NCI-H69 (cell line): ENCODE measurements around the gene PKP4.
"Not testable (repeated sequence)": the region's sequence is repeated elsewhere in the genome, so short reads cannot be mapped to it uniquely, and the experiment has no call there.

ENCODE experiments used
- DNase-seq: peaks from one replicate; lab custom pipeline; 2025; lab: John Stamatoyannopoulos, UW

The PKP4 gene, protein sequence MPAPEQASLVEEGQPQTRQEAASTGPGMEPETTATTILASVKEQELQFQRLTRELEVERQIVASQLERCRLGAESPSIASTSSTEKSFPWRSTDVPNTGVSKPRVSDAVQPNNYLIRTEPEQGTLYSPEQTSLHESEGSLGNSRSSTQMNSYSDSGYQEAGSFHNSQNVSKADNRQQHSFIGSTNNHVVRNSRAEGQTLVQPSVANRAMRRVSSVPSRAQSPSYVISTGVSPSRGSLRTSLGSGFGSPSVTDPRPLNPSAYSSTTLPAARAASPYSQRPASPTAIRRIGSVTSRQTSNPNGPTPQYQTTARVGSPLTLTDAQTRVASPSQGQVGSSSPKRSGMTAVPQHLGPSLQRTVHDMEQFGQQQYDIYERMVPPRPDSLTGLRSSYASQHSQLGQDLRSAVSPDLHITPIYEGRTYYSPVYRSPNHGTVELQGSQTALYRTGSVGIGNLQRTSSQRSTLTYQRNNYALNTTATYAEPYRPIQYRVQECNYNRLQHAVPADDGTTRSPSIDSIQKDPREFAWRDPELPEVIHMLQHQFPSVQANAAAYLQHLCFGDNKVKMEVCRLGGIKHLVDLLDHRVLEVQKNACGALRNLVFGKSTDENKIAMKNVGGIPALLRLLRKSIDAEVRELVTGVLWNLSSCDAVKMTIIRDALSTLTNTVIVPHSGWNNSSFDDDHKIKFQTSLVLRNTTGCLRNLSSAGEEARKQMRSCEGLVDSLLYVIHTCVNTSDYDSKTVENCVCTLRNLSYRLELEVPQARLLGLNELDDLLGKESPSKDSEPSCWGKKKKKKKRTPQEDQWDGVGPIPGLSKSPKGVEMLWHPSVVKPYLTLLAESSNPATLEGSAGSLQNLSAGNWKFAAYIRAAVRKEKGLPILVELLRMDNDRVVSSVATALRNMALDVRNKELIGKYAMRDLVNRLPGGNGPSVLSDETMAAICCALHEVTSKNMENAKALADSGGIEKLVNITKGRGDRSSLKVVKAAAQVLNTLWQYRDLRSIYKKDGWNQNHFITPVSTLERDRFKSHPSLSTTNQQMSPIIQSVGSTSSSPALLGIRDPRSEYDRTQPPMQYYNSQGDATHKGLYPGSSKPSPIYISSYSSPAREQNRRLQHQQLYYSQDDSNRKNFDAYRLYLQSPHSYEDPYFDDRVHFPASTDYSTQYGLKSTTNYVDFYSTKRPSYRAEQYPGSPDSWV

DNA sequence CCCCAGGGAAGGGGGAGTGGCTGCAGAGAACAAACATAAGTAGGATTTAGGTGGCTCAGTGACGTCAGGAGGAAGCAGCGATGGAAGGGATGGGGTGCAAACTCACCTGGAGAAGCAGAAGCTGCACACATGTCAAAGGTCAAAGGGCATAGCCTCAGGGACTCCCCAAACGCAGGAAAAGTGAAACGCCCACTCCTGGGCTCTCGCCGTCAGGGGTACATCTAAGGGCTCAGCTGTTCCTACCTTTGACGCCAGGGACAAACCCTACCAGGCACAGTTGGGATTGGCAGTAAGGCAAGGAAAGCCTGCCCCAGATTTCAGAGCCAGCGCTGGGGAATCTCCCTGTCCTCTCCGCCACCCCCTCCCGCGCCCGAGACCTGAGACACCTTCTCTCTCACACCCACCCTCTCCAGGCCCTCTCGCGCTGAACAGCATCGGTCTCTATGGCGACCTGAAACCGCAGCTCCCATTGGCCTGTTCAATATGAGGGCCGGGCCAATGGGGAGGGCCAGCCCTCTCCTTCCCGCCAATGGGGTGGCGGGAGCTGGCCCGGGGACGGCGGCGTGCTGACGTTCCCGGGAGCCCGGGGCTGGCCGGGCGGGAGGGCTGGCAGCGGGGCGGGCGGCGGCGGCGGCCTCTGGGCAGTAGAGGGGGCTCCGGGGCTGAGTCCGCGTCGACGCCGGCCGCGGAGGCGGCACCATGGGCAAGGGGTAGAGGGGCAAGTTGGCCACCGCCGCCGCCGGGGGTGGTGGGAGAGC lies at the start of gene PKP4, which contains the start of gene CCDC148:
Gene PKP4 (plus strand): TSS at position 644 of the 758 bp plus-strand sequence. CDS start 76,233 bp downstream, outside the sequence.
Gene CCDC148 (minus strand): TSS at position 445 of the 758 bp plus-strand sequence. CDS start 314 bp downstream, at position 131.
- peak; percentile 96 for DNase-seq

DNA sequence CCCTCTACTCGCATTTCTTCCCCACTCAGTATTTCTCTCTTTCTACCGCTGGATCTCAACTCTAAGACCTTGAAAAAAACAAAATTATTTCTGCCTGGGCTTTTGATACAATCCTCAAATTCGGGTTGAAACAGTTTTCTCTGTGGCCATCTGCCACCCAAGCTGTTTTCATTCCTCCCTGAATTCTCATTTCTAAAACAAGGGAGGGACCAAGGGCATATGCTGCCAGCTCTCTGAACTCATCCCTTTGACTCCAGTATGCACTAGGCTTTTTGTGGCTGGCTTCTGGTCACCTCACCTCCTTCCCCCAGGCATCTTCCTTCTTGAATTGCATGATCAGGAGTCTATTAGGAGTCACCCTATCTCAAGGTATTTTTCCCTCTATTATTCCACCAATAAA lies 49.7 kb upstream of the PKP4 start:
- peak; percentile 37 for DNase-seq

DNA sequence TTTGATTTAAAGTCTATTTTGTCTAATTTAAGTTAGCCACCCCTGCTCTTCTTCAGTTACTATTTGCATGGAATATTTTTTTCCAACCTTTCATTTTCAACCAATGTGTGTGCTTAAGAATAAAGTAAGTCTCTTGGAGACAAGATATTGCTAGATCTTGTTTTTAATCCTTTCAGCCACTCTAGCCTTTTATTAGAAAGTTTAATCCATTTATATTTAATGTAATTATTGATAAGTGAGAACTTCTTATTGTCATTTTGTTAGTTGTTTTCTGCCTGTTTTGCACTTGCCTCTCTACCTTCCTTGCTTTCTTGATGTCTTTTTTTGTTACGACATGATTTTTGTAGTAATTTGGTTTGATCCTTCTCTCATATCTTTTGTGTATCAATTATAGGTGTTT lies 46.6 kb upstream of the PKP4 start:
- no peak for DNase-seq

DNA sequence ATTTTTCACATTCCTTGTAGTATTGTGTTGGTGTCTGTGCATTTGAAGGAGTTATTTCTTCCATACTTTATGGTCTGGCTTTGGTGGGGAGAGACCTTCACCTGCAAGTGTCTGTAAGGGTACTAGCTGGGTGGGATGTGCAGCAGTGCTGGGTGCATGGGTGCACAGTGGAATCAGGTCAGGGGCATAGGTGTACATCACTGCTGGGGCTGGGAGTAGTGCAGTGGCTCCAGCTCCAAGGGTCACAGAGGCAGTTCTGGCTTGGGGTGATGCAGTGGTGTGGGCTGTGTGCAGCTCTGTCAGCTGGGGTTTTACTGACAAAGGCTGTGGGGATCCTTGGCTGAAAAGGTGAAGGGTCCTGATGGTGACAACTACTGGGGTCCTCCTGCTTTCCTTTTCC lies 45.0 kb upstream of the PKP4 start:
- DNase-seq, result no peak

DNA sequence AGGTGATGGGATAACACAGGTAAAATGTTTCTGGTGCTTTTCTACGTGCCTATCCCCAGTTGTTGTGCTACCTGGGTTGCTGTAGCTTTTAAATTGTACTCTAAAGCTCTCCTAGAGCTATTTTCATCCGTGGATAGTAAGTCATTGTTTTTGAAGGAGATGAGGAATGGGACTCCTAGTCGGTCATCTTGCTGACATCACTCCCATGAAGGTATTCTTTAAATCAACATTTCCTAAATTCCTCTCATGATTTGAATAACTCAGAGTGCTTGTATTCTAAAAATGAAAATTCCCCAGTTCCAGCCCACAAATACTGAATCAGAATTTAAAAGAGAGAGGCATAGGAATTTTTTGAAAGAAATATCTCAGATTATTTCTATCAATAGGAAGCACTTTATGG lies 44.5 kb upstream of the PKP4 start:
- no peak for DNase-seq

DNA sequence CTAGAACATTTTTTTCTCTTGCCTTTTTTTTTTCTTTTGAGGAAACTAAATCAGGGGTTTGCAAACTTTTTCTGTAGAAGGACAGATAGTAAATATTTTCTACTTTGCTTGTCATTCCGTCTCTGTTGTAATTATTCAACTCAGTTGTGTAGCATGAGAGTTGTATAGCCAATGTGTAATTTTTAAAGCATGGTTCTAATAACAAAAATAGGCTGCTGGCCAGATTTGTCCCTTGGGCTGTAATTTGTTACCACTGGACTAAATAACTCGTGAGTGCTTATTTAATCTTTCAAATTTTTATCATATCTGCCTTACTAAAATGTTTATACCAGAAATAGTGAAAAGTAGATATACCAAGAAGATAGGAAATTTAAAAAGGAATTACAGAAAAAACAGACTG lies 43.2 kb upstream of the PKP4 start:
- DNase-seq, result no peak

DNA sequence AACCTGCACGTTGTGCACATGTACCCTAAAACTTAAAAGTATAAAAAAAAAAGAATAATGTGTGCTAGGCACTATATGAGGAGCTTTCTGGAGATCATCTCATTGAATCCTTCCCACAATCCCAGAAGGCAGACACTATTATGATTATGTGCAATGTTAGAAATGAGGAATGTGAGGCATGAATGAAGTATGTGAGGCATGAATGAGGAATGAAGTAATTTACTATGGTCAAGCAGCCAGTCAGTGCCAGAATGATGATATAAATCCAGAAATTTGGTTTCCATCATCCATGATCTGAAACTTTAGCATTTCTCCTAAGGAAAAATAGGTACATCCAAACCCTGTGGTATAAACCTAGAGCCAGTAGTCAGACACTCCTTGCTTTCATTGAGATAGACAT lies 42.2 kb upstream of the PKP4 start:
- DNase-seq, result no peak

DNA sequence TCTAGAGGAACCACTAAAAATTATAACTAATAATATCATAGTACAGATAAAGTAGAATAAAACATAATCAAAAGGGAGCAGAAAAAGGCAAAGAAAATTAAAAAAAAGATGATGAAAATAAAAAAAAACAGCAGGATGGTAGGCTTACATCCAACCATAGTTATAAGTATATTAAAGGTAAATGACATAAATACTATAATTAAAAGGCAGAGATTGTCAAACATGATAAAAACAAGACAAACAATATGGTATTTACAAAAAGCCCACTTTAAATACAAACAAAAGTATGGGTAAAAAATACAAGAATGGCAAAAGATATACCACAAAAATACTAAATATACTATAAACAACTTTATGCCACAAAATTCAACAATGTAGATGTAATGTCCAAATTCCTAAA lies 24.6 kb upstream of the PKP4 start:
- DNase-seq, result no peak

DNA sequence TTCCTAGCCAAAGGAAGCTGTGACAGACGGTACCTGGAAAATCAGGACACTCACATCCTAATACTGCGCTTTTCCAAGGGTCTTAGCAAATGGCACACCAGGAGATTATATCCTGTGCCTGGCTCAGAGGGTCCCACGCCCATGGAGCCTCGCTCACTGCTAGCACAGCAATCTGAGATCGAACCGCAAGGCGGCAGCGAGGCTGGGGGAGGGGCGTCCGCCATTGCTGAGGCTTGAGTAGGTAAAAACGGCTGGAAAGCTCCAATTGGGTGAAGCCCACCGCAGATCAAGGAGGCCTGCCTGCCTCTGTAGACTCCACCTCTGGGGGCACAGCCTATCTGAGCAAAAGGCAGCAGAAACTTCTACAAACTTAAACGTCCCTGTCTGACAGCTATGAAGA lies 23.0 kb upstream of the PKP4 start:
- DNase-seq, result not testable (repeated sequence)

DNA sequence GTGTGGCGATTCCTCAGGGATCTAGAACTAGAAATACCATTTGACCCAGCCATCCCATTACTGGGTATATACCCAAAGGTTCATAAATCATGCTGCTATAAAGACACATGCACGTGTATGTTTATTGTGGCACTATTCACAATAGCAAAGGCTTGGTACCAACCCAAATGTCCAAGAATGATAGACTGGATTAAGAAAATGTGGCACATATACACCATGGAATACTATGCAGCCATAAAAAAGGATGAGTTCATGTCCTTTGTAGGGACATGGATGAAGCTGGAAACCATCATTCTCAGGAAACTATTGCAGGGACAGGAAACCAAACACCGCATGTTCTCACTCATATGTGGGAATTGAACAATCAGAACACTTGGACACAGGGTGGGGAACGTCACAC lies 17.7 kb upstream of the PKP4 start:
- DNase-seq, result not testable (repeated sequence)

DNA sequence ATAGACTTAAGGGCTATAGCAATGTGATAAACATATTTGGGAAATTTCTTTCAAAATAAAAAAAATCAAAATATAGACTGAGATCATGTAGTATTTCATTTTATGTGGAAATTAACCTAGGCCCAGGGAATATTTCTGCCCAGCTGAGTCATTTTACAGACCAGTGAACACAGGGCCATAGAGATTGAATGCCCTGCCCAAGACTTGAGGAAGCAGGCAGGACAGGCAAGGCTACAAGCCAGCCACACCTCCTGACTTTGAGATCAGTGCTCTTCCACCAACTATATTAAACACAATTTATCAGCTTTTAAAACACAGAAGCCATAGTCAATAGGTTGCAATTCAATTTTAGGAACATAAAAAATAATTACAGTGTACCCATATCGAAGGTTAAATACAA lies 13.1 kb upstream of the PKP4 start:
- peak; percentile 2 for DNase-seq

DNA sequence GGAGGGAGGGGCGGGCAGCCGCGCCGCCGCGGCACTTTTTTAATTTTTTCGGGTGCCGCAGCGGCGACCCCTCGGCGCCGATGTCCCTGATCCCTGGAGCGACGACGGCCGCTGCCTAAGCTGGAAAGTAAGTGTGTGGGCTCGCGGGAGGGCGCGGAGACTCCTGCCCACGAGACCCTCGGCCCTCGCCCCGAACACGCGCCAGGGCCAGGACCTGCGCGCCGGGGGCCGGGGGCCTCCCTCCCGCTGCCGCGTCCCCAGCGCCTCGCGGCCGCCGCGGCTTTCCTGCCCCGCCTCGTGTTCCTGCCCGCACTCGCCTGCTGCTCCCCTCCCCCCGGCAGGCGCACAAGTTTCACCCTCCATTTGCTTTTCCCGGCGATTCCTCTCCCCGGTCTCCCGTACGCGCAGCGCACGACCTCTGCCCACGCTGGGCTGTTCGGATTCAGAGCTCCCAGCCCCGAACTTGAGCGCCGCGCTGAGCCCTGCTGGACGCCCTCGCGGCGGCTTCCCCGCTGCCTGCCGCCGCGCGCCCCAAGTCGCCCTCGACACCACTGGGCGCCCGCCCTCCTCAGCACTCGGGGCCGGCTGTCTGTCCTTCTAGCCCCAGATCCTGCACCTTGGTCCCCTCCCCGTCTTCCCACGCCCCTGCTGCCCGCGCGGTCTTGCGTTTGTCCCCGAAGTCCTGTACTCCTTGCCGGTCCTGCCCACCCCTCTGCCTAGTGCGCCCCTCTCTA lies 507 bp downstream of the PKP4 start:
- peak; percentile 76 for DNase-seq

DNA sequence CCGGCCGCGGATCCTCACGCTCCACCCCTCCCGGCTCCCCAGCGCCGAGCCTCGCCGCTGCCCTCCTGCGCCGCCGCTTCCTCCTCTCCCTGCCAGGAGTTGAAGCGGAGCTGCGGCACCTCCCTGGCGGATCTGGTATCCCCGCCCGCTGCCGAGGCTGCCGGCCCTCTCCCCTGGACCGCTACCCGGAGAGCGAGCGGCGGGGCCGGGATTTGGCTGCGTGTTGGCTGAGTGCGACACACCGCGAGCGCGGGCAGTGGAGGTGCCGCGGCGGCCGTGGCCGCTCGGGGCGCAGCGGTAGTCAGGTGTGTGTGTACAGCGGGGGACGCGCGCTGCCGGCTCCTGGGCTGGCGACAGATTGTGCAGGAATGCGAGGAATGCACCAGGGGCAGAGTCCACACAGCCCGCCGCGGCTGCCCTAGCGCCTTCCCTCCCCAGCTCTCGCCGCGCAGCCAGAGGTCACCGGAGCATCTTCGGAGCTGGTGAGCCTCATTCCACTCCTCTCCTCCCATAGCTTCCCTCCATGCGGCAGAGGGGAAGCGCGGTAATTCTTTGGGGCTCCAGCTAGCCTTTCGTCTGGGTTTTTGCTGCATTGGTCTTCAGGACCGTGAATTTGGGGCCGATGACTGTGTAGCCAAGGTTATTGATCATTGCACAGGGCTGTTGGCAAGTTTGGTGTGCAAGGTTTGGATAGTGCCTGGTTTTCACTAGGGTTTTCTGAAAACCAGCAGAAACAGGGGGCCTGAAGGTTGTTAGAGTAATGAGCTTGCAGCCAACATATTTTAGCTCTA lies 1.3 kb downstream of the PKP4 start:
- peak; percentile 82 for DNase-seq

DNA sequence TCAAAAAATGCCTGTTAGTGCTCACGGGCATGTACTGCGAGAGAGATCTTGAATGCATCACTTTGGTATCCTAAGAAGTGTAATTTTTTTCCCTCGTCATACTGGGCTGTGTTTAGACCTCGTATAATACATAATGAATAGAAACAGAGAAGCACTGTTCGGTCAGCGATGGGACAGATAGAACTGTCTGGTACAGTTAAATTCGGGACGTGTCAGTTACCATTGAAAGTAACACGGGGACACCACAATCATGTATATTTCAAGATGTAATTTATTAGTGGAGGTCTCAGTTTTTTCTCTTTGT lies 1.8 kb downstream of the PKP4 start:
- peak; percentile 34 for DNase-seq

DNA sequence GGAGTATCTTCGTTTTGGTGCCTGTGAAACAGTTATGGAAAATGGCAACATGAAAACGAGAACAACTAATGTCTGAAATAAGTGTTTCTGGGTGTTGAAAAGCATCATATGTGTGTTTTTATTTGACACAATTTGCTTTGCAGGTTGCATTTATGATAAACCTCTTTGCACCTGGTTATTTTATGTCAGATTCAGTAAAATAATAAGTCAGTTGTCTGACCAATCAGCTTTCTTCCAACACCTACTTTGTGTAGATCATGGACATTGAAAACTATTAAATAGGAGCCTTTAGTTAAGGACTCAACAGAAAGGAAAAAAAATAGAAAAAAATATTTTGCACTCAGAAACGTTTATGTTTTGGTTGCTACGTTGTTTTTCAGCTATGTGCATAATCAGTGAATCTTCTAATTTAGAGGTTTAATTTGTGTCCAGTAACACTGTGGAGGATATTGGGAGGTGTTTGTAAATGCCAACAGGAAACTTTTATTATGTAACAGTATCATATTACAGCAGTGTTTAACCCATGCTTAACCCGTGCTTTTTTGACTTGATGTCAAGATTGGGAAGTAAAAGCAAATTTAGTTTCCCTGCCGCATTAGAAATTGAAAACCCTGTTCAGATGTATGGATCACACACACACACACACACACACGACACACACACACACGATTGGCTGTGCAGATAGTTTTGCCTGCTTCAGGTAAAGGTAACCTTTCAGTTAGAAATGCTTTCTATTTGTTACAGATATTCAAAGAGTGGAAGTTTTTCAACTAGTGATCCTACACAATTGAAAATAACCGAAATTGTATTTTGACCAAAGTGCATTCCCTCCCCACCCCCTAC lies 2.6 kb downstream of the PKP4 start:
- peak; percentile 7 for DNase-seq

DNA sequence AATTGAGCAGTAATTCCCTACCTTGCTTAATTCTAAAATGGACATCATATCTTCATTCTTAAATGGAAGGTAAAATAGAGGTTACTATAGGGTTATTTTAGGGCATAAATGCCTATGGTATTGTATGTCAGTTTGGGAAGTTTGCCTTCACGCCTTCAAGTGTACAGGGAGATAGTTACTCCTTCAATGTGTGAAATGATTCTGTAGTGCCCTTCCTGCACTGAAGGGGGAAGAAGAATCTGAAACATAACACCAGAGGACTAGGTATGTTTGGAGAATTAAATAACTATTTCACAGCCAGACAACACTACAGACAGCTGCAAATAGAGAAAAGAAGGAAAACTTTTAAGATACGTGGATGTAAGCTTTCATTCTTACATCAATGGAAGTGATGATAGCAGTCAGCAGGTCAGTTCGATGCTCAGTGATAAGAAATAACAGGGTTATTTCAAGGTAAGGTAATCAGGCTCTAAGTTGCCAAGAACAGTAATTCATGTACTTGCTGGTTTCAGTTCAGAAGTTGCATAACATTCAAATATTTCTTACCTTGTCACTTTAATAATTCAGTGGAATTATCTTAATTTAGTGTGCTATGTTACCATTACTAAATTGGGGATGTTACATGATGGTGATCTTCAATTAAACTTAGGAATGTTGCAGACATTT lies 4.0 kb downstream of the PKP4 start:
- peak; percentile 17 for DNase-seq

DNA sequence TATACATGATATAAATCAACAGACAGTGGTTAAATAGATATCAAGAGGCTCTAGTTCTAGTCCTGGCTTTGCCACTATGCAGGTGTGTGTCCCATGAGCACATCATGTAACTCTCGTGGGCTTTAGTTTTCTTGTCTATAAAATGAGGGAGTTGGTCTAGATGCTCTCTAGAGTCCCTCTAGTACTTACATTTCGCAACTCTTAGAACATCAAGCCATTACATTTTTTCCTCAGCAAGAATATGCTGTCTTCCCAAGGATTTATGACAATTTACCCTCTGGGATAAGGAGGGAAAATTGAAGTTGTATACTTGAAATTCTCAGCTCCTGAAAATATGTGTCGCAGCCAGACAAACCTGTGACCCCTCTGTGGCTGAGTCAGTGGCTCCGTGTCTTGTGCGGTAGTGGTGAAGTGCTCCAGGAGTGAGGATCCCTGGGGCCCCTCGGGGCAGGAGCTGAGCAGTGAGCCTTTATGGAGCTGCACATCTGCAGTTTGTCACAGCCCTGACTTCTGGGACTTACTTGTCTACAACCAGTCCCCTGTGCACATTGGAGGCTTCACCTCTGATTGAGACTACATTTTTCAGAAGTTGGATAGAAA lies 6.8 kb downstream of the PKP4 start:
- DNase-seq, result no peak
